Testis (tissue), 3 donors: ENCODE data around the gene SPAG6. TPM values are rescaled to one million over a fixed set of nuclear protein-coding genes. Genes with fewer than 3 reads are reported as not detected.

ENCODE experiments used
- DNase-seq: peaks from one replicate; pipeline ENCODE4 v3.0.0-alpha.2; 2019
- H3K27ac ChIP-seq, 2 donors: fragments of 200-600 bp; sonication (generic); one replicate each; pipeline ENCODE4 v1.5.1; 2019
- H3K27me3 ChIP-seq: fragments of 200-600 bp; sonication (generic); one replicate; pipeline ENCODE4 v1.5.1; 2019
- H3K36me3 ChIP-seq: fragments of 200-600 bp; sonication (generic); one replicate; pipeline ENCODE4 v1.5.1; 2017; ENCODE audit warnings: low read depth; ENCODE audit errors: missing control alignments
- H3K4me1 ChIP-seq: fragments of 200-600 bp; sonication (generic); one replicate; pipeline ENCODE4 v1.5.1; 2019
- H3K4me3 ChIP-seq, 2 donors: fragments of 200-600 bp; sonication (generic); one replicate each; pipeline ENCODE4 v1.5.1; 2017 to 2019
- H3K9me3 ChIP-seq: fragments of 200-600 bp; sonication (generic); one replicate; pipeline ENCODE4 v1.5.1; 2017
- POLR2A ChIP-seq: fragments of 450-650 bp; IDR thresholded peaks from one replicate; pipeline ENCODE4 v1.6.1; 2017; ENCODE audit warnings: antibody characterized with exemption, mild to moderate bottlenecking, moderate library complexity
- whole genome bisulfite sequencing, 2 donors: methylation state at CpG; one replicate each; pipeline ENCODE4 v1.1.5; 2018; 5-methylcytosine and 5-hydroxymethylcytosine counted together
- intact Hi-C: fragments of 100-400 bp; cut with DNase I; formaldehyde crosslinking; loops from one replicate; pipeline ENCODE4 v1.15.1; 2023; ENCODE audit warnings: low total_unique reads
- polyA plus RNA-seq: library from polyadenylated mRNA; stranded (reverse); fragments of 350-450 nt; fragmentation: Illumina TruSeq; extraction: RNeasy Lipid Tissue Mini Kit (QIAGEN cat#74804); gene quantifications from one replicate; pipeline ENCODE4 v1.2.3, GENCODE V29; 2014; ENCODE audit warnings: low read depth, low replicate concordance; ENCODE audit not compliant: insufficient read depth
- total RNA-seq, 2 donors: library from RNA; depleted of rRNA; stranded (reverse); fragments of >200 nt; gene quantifications; one replicate each; pipeline ENCODE4 v1.2.3, GENCODE V29; 2016
- TF ChIP-seq, protein P1 (sequence below), 3 experiments: fragments of 450-650 bp in 2 of 3; fragments of 200-600 bp in 1 of 3; sonication (generic) in 1 of 3; IDR thresholded peaks; one replicate each; pipeline ENCODE4 v1.5.1; 2016 to 2019; ENCODE audit warnings: antibody characterized with exemption in 3 of 3, mild to moderate bottlenecking in 2 of 3, moderate library complexity in 1 of 3

SPAG6 gene
- total and polyA plus RNA-seq, 3 donors from 2014 or later, result 77.4 to 258 (median 103) TPM

DNA sequence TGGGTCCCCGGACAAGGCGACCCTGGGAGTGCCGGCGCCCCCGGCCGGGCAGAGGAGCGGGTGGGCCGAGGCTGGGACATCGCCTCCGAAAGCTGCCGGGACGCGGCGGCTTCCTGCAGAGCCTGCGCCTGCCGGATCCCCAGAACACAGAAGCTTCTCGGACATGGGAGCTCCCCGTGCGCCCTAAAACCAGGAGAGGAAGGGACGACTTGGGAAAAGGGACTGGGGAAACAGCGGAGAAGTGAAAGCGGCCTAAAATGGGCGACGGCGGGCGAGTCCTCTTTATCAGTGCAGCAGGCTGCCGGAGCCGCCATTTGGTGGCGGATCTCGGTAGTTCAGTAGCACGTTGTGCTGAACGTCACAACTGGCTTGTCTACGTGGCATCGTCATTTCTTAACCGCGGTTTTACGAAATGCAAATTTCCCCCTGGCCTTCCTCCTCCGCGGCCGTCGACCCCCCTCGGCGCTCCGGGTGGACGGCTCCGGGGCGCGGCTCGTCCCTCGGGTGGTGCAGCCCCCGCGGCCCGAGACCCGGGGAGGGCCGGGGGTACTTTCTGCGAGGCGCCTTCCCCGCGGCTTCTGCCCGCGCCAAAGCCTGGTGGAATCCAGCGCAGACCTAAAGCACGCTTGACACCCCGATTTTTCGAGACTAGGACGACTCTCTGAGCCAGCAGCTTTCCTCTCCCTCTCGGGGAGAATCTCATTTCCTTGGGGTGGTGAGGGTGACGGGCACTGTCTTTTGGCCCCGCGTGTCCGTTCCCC is 9.9 kb upstream of the SPAG6 start:
- peak; percentile 69 for DNase-seq
- H3K27me3 ChIP-seq, result no peaks in the 10 kb centered on the region
- peak overlapping the region; percentile 45 to 50 for H3K4me3 ChIP-seq
- H3K9me3 ChIP-seq, result no peaks in the 10 kb centered on the region
- no peak for TF ChIP-seq POLR2A
- TF ChIP-seq, protein P1, sequence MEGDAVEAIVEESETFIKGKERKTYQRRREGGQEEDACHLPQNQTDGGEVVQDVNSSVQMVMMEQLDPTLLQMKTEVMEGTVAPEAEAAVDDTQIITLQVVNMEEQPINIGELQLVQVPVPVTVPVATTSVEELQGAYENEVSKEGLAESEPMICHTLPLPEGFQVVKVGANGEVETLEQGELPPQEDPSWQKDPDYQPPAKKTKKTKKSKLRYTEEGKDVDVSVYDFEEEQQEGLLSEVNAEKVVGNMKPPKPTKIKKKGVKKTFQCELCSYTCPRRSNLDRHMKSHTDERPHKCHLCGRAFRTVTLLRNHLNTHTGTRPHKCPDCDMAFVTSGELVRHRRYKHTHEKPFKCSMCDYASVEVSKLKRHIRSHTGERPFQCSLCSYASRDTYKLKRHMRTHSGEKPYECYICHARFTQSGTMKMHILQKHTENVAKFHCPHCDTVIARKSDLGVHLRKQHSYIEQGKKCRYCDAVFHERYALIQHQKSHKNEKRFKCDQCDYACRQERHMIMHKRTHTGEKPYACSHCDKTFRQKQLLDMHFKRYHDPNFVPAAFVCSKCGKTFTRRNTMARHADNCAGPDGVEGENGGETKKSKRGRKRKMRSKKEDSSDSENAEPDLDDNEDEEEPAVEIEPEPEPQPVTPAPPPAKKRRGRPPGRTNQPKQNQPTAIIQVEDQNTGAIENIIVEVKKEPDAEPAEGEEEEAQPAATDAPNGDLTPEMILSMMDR (IDR thresholded peaks at IDR 0.05), result peak in 1 of 3 experiments; percentile 38
- peak overlapping the region; percentile 3 to 21 for H3K27ac ChIP-seq
- intact Hi-C loops, result no loop called here
- WGBS, 2 donors, result 2% methylated on average over 24 to 71 of the region's 71 CpGs
- H3K4me1 ChIP-seq, result peaks cover 3% of the 10 kb centered on the region
- H3K36me3 ChIP-seq, result no peaks in the 10 kb centered on the region

DNA sequence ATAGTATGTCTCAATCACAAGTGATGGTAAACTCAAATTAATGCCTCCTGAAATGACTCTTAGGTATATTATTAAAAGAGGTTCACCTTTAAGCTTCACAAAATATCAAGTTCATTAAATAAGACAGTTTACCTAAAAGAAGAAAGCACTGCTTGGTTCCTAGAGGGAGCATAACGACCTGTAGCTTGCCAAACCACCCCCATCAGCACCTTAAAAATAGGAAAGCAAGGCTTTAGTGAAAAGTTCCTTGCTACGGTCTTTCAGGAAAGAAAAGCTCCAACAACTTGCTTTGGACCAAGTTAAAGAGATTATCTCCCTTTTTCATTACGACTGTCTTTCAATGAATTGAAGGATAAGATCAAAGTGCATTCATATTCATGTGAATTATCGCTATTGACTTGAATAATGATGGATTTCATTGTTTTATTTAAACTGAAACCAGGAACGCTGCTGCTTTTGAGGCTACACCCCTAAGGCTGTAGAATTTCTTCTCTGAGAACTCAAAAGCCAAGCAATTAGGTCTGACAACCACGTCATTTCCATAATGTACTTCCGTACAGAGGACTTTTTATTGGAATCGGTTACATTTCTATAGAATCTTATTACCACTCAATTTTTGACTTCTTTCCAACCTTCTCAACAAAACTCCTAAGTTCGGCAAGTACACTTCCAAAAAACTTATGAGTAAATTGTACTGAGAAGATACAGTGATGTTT is 7.0 kb upstream of the SPAG6 start:
- no peak overlapping the region for H3K4me3 ChIP-seq
- 21 to 25% methylated on average over 9 of the region's 9 CpGs for WGBS, 2 donors
- H3K9me3 ChIP-seq, result no peaks in the 10 kb centered on the region
- peaks cover 14% of the 10 kb centered on the region for H3K4me1 ChIP-seq
- no peak overlapping the region for H3K27ac ChIP-seq
- intact Hi-C loops, result no loop called here
- H3K36me3 ChIP-seq, result no peaks in the 10 kb centered on the region
- TF ChIP-seq, protein P1 (IDR thresholded peaks at IDR 0.05), result no peak
- no peak for TF ChIP-seq POLR2A
- no peak for DNase-seq
- H3K27me3 ChIP-seq, result no peaks in the 10 kb centered on the region

DNA sequence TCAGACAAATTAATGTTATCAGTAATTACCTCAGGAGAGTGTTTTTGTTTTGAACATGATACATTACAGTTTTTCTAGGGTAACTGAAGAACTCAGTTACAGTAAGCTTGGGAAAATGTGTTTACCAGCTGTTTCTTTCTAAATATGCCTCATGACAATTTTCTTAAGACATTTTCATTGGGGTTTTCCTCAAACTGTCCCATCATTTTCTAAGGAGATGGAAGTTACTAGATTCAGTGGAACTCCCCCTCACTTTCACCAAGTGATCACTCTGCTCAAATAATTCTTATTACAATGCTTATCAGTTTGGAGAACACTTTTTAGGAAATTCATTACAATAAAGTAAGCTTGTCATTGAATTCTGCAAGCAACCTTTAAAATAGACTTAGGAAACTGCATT is 6.4 kb upstream of the SPAG6 start:
- H3K27me3 ChIP-seq, result no peaks in the 10 kb centered on the region

DNA sequence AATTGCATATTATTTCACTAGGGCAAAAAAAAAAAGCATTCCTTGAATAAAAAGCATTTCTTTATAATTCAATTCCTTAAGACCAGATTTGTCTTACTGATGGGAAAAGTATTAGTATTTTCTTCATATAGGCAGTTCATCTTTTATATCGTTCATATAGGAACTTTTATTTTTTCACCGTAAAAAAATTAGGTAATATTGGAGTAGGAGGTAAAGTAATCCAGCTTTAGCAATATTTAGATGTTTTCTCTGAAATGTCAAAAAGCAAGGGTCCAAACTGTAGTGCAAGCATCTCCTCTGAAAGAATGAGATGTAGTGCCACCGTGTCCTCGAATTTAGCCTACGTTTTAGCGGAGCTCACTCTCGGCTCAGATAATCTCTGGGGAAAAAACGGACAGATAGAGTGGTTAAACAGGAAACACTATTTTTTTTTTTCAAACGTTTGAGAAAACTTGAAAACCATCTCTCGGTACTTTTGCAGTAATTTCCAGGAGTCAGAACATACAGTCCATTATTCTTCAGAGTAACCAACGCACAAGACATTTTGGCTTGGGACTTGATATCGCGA is 5.5 kb upstream of the SPAG6 start:
- Histone ChIP-seq H3K4me3 (peak overlapping the region; percentile 84 to 94), H3K27ac (peak overlapping the region; percentile 98 to 99), H3K4me1 (peaks cover 13% of the 10 kb centered on the region), H3K36me3 (no peaks in the 10 kb centered on the region), H3K9me3 (no peaks in the 10 kb centered on the region), H3K27me3 (no peaks in the 10 kb centered on the region)
- TF ChIP-seq POLR2A, result no peak
- intact Hi-C loops, result loop anchor here (10.0 kb wide), 1 partner anchor 95 kb away; no protein-coding TSS in a partner anchor
- DNase-seq, result no peak
- 1% methylated on average over 13 of the region's 13 CpGs for WGBS, 2 donors

More for the DNA sequence above, 6.4 kb upstream of the SPAG6 start:
- no peak overlapping the region for H3K27ac ChIP-seq
- no peak for TF ChIP-seq POLR2A
- TF ChIP-seq, protein P1 (IDR thresholded peaks at IDR 0.05), result no peak
- intact Hi-C loops, result no loop called here
- H3K9me3 ChIP-seq, result no peaks in the 10 kb centered on the region
- no peaks in the 10 kb centered on the region for H3K36me3 ChIP-seq
- H3K4me1 ChIP-seq, result peaks cover 14% of the 10 kb centered on the region
- no peak overlapping the region for H3K4me3 ChIP-seq
- DNase-seq, result no peak
